HEK293 (cell line): ENCODE measurements around the gene ENAH.

Experiments used
- BCL11B ChIP-seq: fragments of 450-650 bp; formaldehyde crosslinking; IDR thresholded peaks from 2 replicates; pipeline ENCODE4 v1.5.1; 2016; ENCODE audit warnings: low read depth, missing biosample characterization, missing genetic modification characterization
- CTCF ChIP-seq: fragments of 450-650 bp; formaldehyde crosslinking; IDR thresholded peaks from 2 replicates; pipeline ENCODE4 v1.5.1; 2016; ENCODE audit warnings: missing biosample characterization, missing genetic modification characterization
- GLIS1 ChIP-seq: fragments of 450-650 bp; formaldehyde crosslinking; IDR thresholded peaks from 2 replicates; pipeline ENCODE4 v1.5.1; 2016; ENCODE audit warnings: missing biosample characterization, missing genetic modification characterization
- KLF16 ChIP-seq: fragments of 450-650 bp; formaldehyde crosslinking; IDR thresholded peaks from 2 replicates; pipeline ENCODE4 v1.5.1; 2017; ENCODE audit warnings: missing biosample characterization, missing genetic modification characterization
- MEIS1 ChIP-seq: sonication (generic); formaldehyde crosslinking; IDR thresholded peaks from 2 replicates; pipeline ENCODE4 v1.8.1; 2022; ENCODE audit warnings: missing genetic modification reagents, mild to moderate bottlenecking, borderline replicate concordance
- MYNN ChIP-seq: fragments of 450-650 bp; formaldehyde crosslinking; IDR thresholded peaks from 2 replicates; pipeline ENCODE4 v1.5.1; 2016; ENCODE audit warnings: missing biosample characterization, missing genetic modification characterization, borderline replicate concordance
- PBX3 ChIP-seq: sonication (generic); formaldehyde crosslinking; IDR thresholded peaks from 2 replicates; pipeline ENCODE4 v1.8.1; 2022; ENCODE audit warnings: mild to moderate bottlenecking, moderate library complexity, missing genetic modification reagents
- ZBTB11 ChIP-seq: fragments of 450-650 bp; formaldehyde crosslinking; conservative IDR thresholded peaks from 2 replicates; pipeline ENCODE4 v1.5.1; 2016; ENCODE audit warnings: low read depth, missing biosample characterization, missing genetic modification characterization
- ZBTB48 ChIP-seq: fragments of 450-650 bp; formaldehyde crosslinking; IDR thresholded peaks from 2 replicates; pipeline ENCODE4 v1.5.1; 2016; ENCODE audit warnings: missing biosample characterization, missing genetic modification characterization
- ZFP3 ChIP-seq: fragments of 450-650 bp; formaldehyde crosslinking; IDR thresholded peaks from 2 replicates; pipeline ENCODE4 v1.5.1; 2016; ENCODE audit warnings: low read depth, missing biosample characterization, missing genetic modification characterization
- ZIC2 ChIP-seq: fragments of 450-650 bp; formaldehyde crosslinking; IDR thresholded peaks from 2 replicates; pipeline ENCODE4 v1.5.1; 2016; ENCODE audit warnings: missing biosample characterization, missing genetic modification characterization
- ZNF114 ChIP-seq: fragments of 450-650 bp; formaldehyde crosslinking; IDR thresholded peaks from 2 replicates; pipeline ENCODE4 v1.5.0; 2017; ENCODE audit warnings: missing biosample characterization, missing genetic modification characterization
- ZNF146 ChIP-seq: fragments of 450-650 bp; formaldehyde crosslinking; IDR thresholded peaks from 2 replicates; pipeline ENCODE4 v1.5.1; 2016; ENCODE audit warnings: missing biosample characterization, missing genetic modification characterization
- ZNF266 ChIP-seq: fragments of 450-650 bp; formaldehyde crosslinking; IDR thresholded peaks from 2 replicates; pipeline ENCODE4 v1.5.1; 2016; ENCODE audit warnings: missing biosample characterization, missing genetic modification characterization, low read depth
- ZNF335 ChIP-seq: fragments of 450-650 bp; formaldehyde crosslinking; conservative IDR thresholded peaks from 2 replicates; pipeline ENCODE4 v1.5.1; 2016; ENCODE audit warnings: missing biosample characterization, missing genetic modification characterization
- ZNF366 ChIP-seq: fragments of 450-650 bp; formaldehyde crosslinking; conservative IDR thresholded peaks from 2 replicates; pipeline ENCODE4 v1.5.1; 2016; ENCODE audit warnings: missing biosample characterization, missing genetic modification characterization
- ZNF394 ChIP-seq: fragments of 450-650 bp; formaldehyde crosslinking; IDR thresholded peaks from 2 replicates; pipeline ENCODE4 v1.5.1; 2016; ENCODE audit warnings: missing biosample characterization, missing genetic modification characterization, mild to moderate bottlenecking, moderate library complexity, borderline replicate concordance
- ZNF501 ChIP-seq: fragments of 450-650 bp; formaldehyde crosslinking; IDR thresholded peaks from 2 replicates; pipeline ENCODE4 v1.5.1; 2016; ENCODE audit warnings: missing biosample characterization, missing genetic modification characterization
- ZNF558 ChIP-seq: fragments of 450-650 bp; formaldehyde crosslinking; IDR thresholded peaks from 2 replicates; pipeline ENCODE4 v1.5.1; 2016; ENCODE audit warnings: missing biosample characterization, missing genetic modification characterization
- ZNF596 ChIP-seq: fragments of 450-650 bp; IDR thresholded peaks from 2 replicates; pipeline ENCODE4 v1.5.0; 2018; ENCODE audit warnings: missing biosample characterization, mild to moderate bottlenecking, missing genetic modification characterization, moderate library complexity
- ZNF610 ChIP-seq: fragments of 450-650 bp; formaldehyde crosslinking; IDR thresholded peaks from 2 replicates; pipeline ENCODE4 v1.5.1; 2016; ENCODE audit warnings: missing biosample characterization, missing genetic modification characterization, borderline replicate concordance
- ZNF629 ChIP-seq: fragments of 450-650 bp; formaldehyde crosslinking; IDR thresholded peaks from 2 replicates; pipeline ENCODE4 v1.5.1; 2017; ENCODE audit warnings: missing biosample characterization, missing genetic modification characterization
- ZNF76 ChIP-seq: fragments of 450-650 bp; formaldehyde crosslinking; IDR thresholded peaks from 2 replicates; pipeline ENCODE4; 2016; ENCODE audit warnings: low read depth, missing biosample characterization, missing genetic modification characterization, borderline replicate concordance
- ZXDB ChIP-seq: fragments of 450-650 bp; formaldehyde crosslinking; IDR thresholded peaks from 2 replicates; pipeline ENCODE4 v1.5.1; 2016; ENCODE audit warnings: missing biosample characterization, missing genetic modification characterization
- TF ChIP-seq, protein P1 (sequence below): fragments of 450-650 bp; formaldehyde crosslinking; IDR thresholded peaks from 2 replicates; pipeline ENCODE4 v1.5.1; 2017; ENCODE audit warnings: missing biosample characterization, missing genetic modification characterization
- TF ChIP-seq, protein P2 (sequence below): fragments of 450-650 bp; formaldehyde crosslinking; IDR thresholded peaks from 2 replicates; pipeline ENCODE4 v1.5.1; 2016; ENCODE audit warnings: missing biosample characterization, missing genetic modification characterization, low read depth
- TF ChIP-seq, protein P3 (sequence below): fragments of 450-650 bp; formaldehyde crosslinking; IDR thresholded peaks from 2 replicates; pipeline ENCODE4 v1.5.1; 2016; ENCODE audit warnings: missing biosample characterization, missing genetic modification characterization

Gene ENAH

GRCh38 chr1:225652729-225653462, at the start of gene ENAH (continued):
- TF ChIP-seq ZIC2, result 0 out of 2 replicates have a peak, but pooled peaks have one; percentile 43
- TF ChIP-seq ZNF335, result peak; percentile 1; the same call in 1 of the 2 replicates
- TF ChIP-seq ZNF596 (tag by site-specific recombination), result peak; percentile 99
- TF ChIP-seq KLF16 (tag by site-specific recombination), result peak; percentile 78
- peak; percentile 38; the same call in 1 of the 2 replicates for TF ChIP-seq ZNF501 (tag by site-specific recombination)
- TF ChIP-seq ZNF610 (tag by site-specific recombination), result no peak
- TF ChIP-seq, protein P1, sequence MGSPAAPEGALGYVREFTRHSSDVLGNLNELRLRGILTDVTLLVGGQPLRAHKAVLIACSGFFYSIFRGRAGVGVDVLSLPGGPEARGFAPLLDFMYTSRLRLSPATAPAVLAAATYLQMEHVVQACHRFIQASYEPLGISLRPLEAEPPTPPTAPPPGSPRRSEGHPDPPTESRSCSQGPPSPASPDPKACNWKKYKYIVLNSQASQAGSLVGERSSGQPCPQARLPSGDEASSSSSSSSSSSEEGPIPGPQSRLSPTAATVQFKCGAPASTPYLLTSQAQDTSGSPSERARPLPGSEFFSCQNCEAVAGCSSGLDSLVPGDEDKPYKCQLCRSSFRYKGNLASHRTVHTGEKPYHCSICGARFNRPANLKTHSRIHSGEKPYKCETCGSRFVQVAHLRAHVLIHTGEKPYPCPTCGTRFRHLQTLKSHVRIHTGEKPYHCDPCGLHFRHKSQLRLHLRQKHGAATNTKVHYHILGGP (tag by site-specific recombination), result no peak
- TF ChIP-seq ZNF114 (tag by site-specific recombination), result no peak
- TF ChIP-seq PBX3 (CRISPR knock-in tag), result no peak
- TF ChIP-seq ZNF146, result peak; percentile 51; the same call in 1 of the 2 replicates
- TF ChIP-seq ZNF366 (tag by site-specific recombination), result no peak
- TF ChIP-seq ZNF266 (tag by site-specific recombination), result no peak
- peak; percentile 37 for TF ChIP-seq ZXDB (tag by site-specific recombination)
- TF ChIP-seq ZBTB48 (tag by site-specific recombination), result peak; percentile 58; the same call in 1 of the 2 replicates
- no peak for TF ChIP-seq BCL11B (tag by site-specific recombination)
- TF ChIP-seq ZNF558 (tag by site-specific recombination), result no peak
- TF ChIP-seq, protein P2, sequence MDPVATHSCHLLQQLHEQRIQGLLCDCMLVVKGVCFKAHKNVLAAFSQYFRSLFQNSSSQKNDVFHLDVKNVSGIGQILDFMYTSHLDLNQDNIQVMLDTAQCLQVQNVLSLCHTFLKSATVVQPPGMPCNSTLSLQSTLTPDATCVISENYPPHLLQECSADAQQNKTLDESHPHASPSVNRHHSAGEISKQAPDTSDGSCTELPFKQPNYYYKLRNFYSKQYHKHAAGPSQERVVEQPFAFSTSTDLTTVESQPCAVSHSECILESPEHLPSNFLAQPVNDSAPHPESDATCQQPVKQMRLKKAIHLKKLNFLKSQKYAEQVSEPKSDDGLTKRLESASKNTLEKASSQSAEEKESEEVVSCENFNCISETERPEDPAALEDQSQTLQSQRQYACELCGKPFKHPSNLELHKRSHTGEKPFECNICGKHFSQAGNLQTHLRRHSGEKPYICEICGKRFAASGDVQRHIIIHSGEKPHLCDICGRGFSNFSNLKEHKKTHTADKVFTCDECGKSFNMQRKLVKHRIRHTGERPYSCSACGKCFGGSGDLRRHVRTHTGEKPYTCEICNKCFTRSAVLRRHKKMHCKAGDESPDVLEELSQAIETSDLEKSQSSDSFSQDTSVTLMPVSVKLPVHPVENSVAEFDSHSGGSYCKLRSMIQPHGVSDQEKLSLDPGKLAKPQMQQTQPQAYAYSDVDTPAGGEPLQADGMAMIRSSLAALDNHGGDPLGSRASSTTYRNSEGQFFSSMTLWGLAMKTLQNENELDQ (tag by site-specific recombination), result no peak
- TF ChIP-seq ZNF394 (tag by site-specific recombination), result peak; percentile 35; the same call in 1 of the 2 replicates
- TF ChIP-seq, protein P3, sequence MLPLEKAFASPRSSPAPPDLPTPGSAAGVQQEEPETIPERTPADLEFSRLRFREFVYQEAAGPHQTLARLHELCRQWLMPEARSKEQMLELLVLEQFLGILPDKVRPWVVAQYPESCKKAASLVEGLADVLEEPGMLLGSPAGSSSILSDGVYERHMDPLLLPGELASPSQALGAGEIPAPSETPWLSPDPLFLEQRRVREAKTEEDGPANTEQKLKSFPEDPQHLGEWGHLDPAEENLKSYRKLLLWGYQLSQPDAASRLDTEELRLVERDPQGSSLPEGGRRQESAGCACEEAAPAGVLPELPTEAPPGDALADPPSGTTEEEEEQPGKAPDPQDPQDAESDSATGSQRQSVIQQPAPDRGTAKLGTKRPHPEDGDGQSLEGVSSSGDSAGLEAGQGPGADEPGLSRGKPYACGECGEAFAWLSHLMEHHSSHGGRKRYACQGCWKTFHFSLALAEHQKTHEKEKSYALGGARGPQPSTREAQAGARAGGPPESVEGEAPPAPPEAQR (tag by site-specific recombination), result 0 out of 2 replicates have a peak, but pooled peaks have one; percentile 0
- no peak for TF ChIP-seq ZFP3
- peak; percentile 74 for TF ChIP-seq CTCF
- TF ChIP-seq MEIS1 (CRISPR knock-in tag), result 0 out of 2 replicates have a peak, but pooled peaks have one; percentile 42
- 0 out of 2 replicates have a peak, but pooled peaks have one; percentile 4 for TF ChIP-seq ZBTB11 (tag by site-specific recombination)
- TF ChIP-seq ZNF76 (tag by site-specific recombination), result peak; percentile 39; the same call in 1 of the 2 replicates
- TF ChIP-seq GLIS1 (tag by site-specific recombination), result peak; percentile 60; the same call in 1 of the 2 replicates
- 0 out of 2 replicates have a peak, but pooled peaks have one; percentile 3 for TF ChIP-seq ZNF629
- TF ChIP-seq MYNN (tag by site-specific recombination), result no peak
